HEK293 (cell line): ENCODE data around the gene WBP2NL.

Experiments
- CTCF ChIA-PET: fragments of 350-600 bp; formaldehyde crosslinking; extraction: SDS; loops from one replicate; lab custom pipeline; 2021; ENCODE audit warnings: antibody characterized with exemption; lab: Yijun Ruan, JAX
- POLR2A ChIA-PET: fragments of 300-600 bp; formaldehyde crosslinking; extraction: SDS; loops from one replicate; lab custom pipeline; 2020; ENCODE audit warnings: antibody characterized with exemption, inconsistent platforms; lab: Yijun Ruan, JAX
- H3K27ac ChIP-seq: fragments of 200-500 bp; sonication (Bioruptor generic); 2 replicates; pipeline ENCODE4 v1.5.1; 2014; ENCODE audit warnings: low read depth, low read length, control low read depth, inconsistent platforms; ENCODE audit errors: extremely low read depth
- H3K36me3 ChIP-seq, 2 experiments: fragments of 200-500 bp in 1 of 2; sonication (Bioruptor generic) in 1 of 2; 1 replicate in 1 of 2; 2 replicates in 1 of 2; pipeline ENCODE4 v1.5.1; 2014 to 2017; ENCODE audit warnings: inconsistent platforms in 2 of 2, low read length in 2 of 2; ENCODE audit not compliant: control insufficient read depth in 2 of 2, insufficient read depth in 1 of 2
- H3K4me1 ChIP-seq: fragments of 200-500 bp; sonication (Bioruptor generic); 2 replicates; pipeline ENCODE4 v1.5.1; 2014; ENCODE audit warnings: mild to moderate bottlenecking, low read length, inconsistent platforms; ENCODE audit not compliant: control insufficient read depth, insufficient read depth
- H3K4me3 ChIP-seq: 2 replicates; pipeline ENCODE4 v1.5.1; 2011; ENCODE audit warnings: low read depth, mild to moderate bottlenecking, control low read depth, low read length, moderate library complexity
- H3K9me3 ChIP-seq: fragments of 200-500 bp; sonication (Bioruptor generic); 2 replicates; pipeline ENCODE4 v1.5.1; 2014; ENCODE audit warnings: low read depth, low read length, inconsistent platforms; ENCODE audit not compliant: control insufficient read depth, insufficient read depth
- CTCF ChIP-seq: fragments of 450-650 bp; formaldehyde crosslinking; IDR thresholded peaks from 2 replicates; pipeline ENCODE4 v1.5.1; 2016; ENCODE audit warnings: missing biosample characterization, missing genetic modification characterization
- ELK4 ChIP-seq: IDR thresholded peaks from 2 replicates; pipeline ENCODE4 v1.6.1; 2011; ENCODE audit warnings: mild to moderate bottlenecking, low read depth, low read length, borderline replicate concordance
- KLF1 ChIP-seq: fragments of 450-650 bp; formaldehyde crosslinking; IDR thresholded peaks from 2 replicates; pipeline ENCODE4 v1.5.1; 2016; ENCODE audit warnings: missing biosample characterization, missing genetic modification characterization
- KLF10 ChIP-seq: fragments of 450-650 bp; IDR thresholded peaks from 2 replicates; pipeline ENCODE4 v1.5.1; 2018; ENCODE audit warnings: missing biosample characterization, mild to moderate bottlenecking, missing genetic modification characterization
- KLF9 ChIP-seq: fragments of 450-650 bp; formaldehyde crosslinking; IDR thresholded peaks from 2 replicates; pipeline ENCODE4 v1.5.1; 2016; ENCODE audit warnings: missing biosample characterization, missing genetic modification characterization, low read depth
- OSR2 ChIP-seq: fragments of 450-650 bp; formaldehyde crosslinking; IDR thresholded peaks from 2 replicates; pipeline ENCODE4 v1.5.1; 2016; ENCODE audit warnings: missing biosample characterization, missing genetic modification characterization
- PRDM1 ChIP-seq: fragments of 450-650 bp; formaldehyde crosslinking; IDR thresholded peaks from 2 replicates; pipeline ENCODE4; 2016; ENCODE audit warnings: missing biosample characterization, missing genetic modification characterization
- PRDM2 ChIP-seq: fragments of 450-650 bp; formaldehyde crosslinking; IDR thresholded peaks from 2 replicates; pipeline ENCODE4 v1.5.1; 2016; ENCODE audit warnings: missing biosample characterization, missing genetic modification characterization, borderline replicate concordance
- TCF7L2 ChIP-seq: IDR thresholded peaks from 2 replicates; pipeline ENCODE4 v1.6.1; 2011; ENCODE audit warnings: low read depth, mild to moderate bottlenecking, inconsistent platforms, low read length, moderate library complexity, borderline replicate concordance
- ZFHX2 ChIP-seq: fragments of 450-650 bp; formaldehyde crosslinking; conservative IDR thresholded peaks from 2 replicates; pipeline ENCODE4 v1.5.1; 2016; ENCODE audit warnings: missing biosample characterization, missing genetic modification characterization
- ZNF248 ChIP-seq: fragments of 450-650 bp; formaldehyde crosslinking; IDR thresholded peaks from 2 replicates; pipeline ENCODE4 v1.5.1; 2017; ENCODE audit warnings: missing biosample characterization, missing genetic modification characterization
- ZNF311 ChIP-seq: fragments of 450-650 bp; formaldehyde crosslinking; IDR thresholded peaks from 2 replicates; pipeline ENCODE4 v1.5.1; 2017; ENCODE audit warnings: missing biosample characterization, missing genetic modification characterization, borderline replicate concordance
- ZNF521 ChIP-seq: fragments of 450-650 bp; formaldehyde crosslinking; IDR thresholded peaks from 2 replicates; pipeline ENCODE4 v1.5.1; 2017; ENCODE audit warnings: missing biosample characterization, mild to moderate bottlenecking, missing genetic modification characterization
- ZNF670 ChIP-seq: fragments of 450-650 bp; formaldehyde crosslinking; IDR thresholded peaks from 2 replicates; pipeline ENCODE4 v1.5.1; 2016; ENCODE audit warnings: missing biosample characterization, missing genetic modification characterization, low read depth
- ZNF704 ChIP-seq: fragments of 450-650 bp; formaldehyde crosslinking; IDR thresholded peaks from 2 replicates; pipeline ENCODE4 v1.5.1; 2016; ENCODE audit warnings: missing biosample characterization, missing genetic modification characterization
- TF ChIP-seq, protein P1 (sequence below): fragments of 450-650 bp; formaldehyde crosslinking; IDR thresholded peaks from 2 replicates; pipeline ENCODE4 v1.5.1; 2016; ENCODE audit warnings: missing biosample characterization, missing genetic modification characterization
- TF ChIP-seq, protein P2 (sequence below): fragments of 450-650 bp; formaldehyde crosslinking; IDR thresholded peaks from 2 replicates; pipeline ENCODE4 v1.5.1; 2016; ENCODE audit warnings: missing biosample characterization, missing genetic modification characterization

WBP2NL gene

DNA sequence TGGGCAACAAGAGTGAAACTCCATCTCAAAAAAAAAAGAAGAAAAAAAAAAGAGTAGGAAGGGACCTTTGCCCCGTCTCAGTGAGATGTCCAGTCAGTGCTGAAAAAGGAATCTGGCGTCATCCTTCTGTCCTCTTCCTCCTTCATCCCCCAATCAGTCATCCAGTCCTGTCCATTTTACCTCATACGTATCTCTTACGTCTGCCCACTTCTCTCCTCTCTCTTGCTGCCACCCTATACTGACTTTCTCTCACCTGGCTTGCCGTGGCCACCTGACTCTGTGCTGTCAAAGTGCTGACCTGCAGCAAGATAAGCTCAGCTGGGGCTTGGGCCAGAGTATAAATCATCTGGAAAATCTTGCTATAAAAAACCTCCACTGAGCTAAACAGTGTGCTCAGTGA, 15.7 kb upstream of the WBP2NL start:
- H3K4me1 ChIP-seq, result no peaks in the 10 kb centered on the region
- no peak overlapping the region for H3K4me3 ChIP-seq
- peaks cover 0 to 5% of the 10 kb centered on the region in 2 experiments; a peak in 1 of 3 replicates for H3K36me3 ChIP-seq
- H3K27ac ChIP-seq, result no peak overlapping the region
- H3K9me3 ChIP-seq, result no peaks in the 10 kb centered on the region
- CTCF ChIA-PET, result no interaction called here
- TF ChIP-seq ZNF248 (no peak), ZNF521 (tag by site-specific recombination) (no peak), TCF7L2 (no peak), ZNF704 (tag by site-specific recombination) (no peak), PRDM2 (tag by site-specific recombination) (no peak), KLF10 (tag by site-specific recombination) (no peak), PRDM1 (tag by site-specific recombination) (no peak), ZNF311 (tag by site-specific recombination) (no peak), OSR2 (tag by site-specific recombination) (no peak), ZFHX2 (tag by site-specific recombination) (no peak), ELK4 (no peak), ZNF670 (no peak), KLF1 (tag by site-specific recombination) (no peak), KLF9 (tag by site-specific recombination) (no peak), CTCF (tag by site-specific recombination) (no peak)
- TF ChIP-seq, protein P1, sequence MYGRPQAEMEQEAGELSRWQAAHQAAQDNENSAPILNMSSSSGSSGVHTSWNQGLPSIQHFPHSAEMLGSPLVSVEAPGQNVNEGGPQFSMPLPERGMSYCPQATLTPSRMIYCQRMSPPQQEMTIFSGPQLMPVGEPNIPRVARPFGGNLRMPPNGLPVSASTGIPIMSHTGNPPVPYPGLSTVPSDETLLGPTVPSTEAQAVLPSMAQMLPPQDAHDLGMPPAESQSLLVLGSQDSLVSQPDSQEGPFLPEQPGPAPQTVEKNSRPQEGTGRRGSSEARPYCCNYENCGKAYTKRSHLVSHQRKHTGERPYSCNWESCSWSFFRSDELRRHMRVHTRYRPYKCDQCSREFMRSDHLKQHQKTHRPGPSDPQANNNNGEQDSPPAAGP (tag by site-specific recombination), result no peak
- TF ChIP-seq, protein P2, sequence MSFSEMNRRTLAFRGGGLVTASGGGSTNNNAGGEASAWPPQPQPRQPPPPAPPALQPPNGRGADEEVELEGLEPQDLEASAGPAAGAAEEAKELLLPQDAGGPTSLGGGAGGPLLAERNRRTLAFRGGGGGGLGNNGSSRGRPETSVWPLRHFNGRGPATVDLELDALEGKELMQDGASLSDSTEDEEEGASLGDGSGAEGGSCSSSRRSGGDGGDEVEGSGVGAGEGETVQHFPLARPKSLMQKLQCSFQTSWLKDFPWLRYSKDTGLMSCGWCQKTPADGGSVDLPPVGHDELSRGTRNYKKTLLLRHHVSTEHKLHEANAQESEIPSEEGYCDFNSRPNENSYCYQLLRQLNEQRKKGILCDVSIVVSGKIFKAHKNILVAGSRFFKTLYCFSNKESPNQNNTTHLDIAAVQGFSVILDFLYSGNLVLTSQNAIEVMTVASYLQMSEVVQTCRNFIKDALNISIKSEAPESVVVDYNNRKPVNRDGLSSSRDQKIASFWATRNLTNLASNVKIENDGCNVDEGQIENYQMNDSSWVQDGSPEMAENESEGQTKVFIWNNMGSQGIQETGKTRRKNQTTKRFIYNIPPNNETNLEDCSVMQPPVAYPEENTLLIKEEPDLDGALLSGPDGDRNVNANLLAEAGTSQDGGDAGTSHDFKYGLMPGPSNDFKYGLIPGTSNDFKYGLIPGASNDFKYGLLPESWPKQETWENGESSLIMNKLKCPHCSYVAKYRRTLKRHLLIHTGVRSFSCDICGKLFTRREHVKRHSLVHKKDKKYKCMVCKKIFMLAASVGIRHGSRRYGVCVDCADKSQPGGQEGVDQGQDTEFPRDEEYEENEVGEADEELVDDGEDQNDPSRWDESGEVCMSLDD (tag by site-specific recombination), result no peak
- POLR2A ChIA-PET, result interaction anchor here (1.3 kb wide), 1 partner anchor 97 kb away, joined by 4 read pairs; the partner anchor contains the start of gene SMDT1
